NCI-H460 (cell line): ENCODE results near the gene IGFBP6. TPM values are rescaled to one million over a fixed set of nuclear protein-coding genes. Genes with fewer than 3 reads are reported as not detected.

ENCODE experiments used
- small RNA-seq, 2 experiments: library from RNA; depleted of rRNA; stranded (forward); fragments of <200 nt; gene quantifications; one replicate each; pipeline ENCODE3, GENCODE V24; 2014
- total RNA-seq: library from RNA; depleted of rRNA; stranded (reverse); fragments of >200 nt; shearing (Covaris generic); gene quantifications from 2 replicates; pipeline ENCODE4 v1.2.3, GENCODE V29; 2014; rRNA removed

The IGFBP6 gene
- total RNA-seq, 1 experiment from 2014 or later: 53.1 TPM

Small RNAs within 50 kb of the gene (small RNA-seq; reads per million reads assigned to genes)
- gene HIGD1AP1 (0 to 0.12 reads per million in 2 experiments), gene MIR6757 (0 reads per million in 2 experiments), gene RNU6-333P (0 reads per million in 2 experiments)

Other genes with a start within 250 kb of the IGFBP6 start
- gene KRT78, start 248.7 kb upstream of the IGFBP6 start, total RNA-seq: not detected in 2 replicates
- 441 and 447 TPM in 2 replicates for gene KRT8, start 192.6 kb upstream of the IGFBP6 start, total RNA-seq
- gene KRT18, start 148.5 kb upstream of the IGFBP6 start, total RNA-seq: 692 and 718 TPM in 2 replicates
- gene EIF4B, start 91.2 kb upstream of the IGFBP6 start, total RNA-seq: 827 and 879 TPM in 2 replicates
- gene TNS2, start 47.6 kb upstream of the IGFBP6 start, total RNA-seq: 12.1 and 16.9 TPM in 2 replicates
- gene SPRYD3, start 18.3 kb upstream of the IGFBP6 start, total RNA-seq: 24.4 and 28.5 TPM in 2 replicates
- not detected in 2 replicates for gene SOAT2, start 5.8 kb downstream of the IGFBP6 start, total RNA-seq
- 12.3 and 14.9 TPM in 2 replicates for gene ZNF740, start 83.1 kb downstream of the IGFBP6 start, total RNA-seq
- 5.6 and 12.6 TPM in 2 replicates for gene CSAD, start 83.3 kb downstream of the IGFBP6 start, total RNA-seq
- not detected in 2 replicates for gene ITGB7, start 109.6 kb downstream of the IGFBP6 start, total RNA-seq
- gene RARG, start 134.5 kb downstream of the IGFBP6 start, total RNA-seq: 8.5 and 12.0 TPM in 2 replicates
- 12.3 and 15.7 TPM in 2 replicates for gene ESPL1, start 170.6 kb downstream of the IGFBP6 start, total RNA-seq
- gene PFDN5, start 197.9 kb downstream of the IGFBP6 start, total RNA-seq: 346 and 357 TPM in 2 replicates
- gene MYG1, start 202.0 kb downstream of the IGFBP6 start, total RNA-seq: 112 and 124 TPM in 2 replicates
- gene AAAS, start 223.9 kb downstream of the IGFBP6 start, total RNA-seq: 92.3 and 98.9 TPM in 2 replicates
- gene SP7, start 238.7 kb downstream of the IGFBP6 start, total RNA-seq: not detected in 2 replicates